Erythroblast (primary cell): ENCODE measurements around the gene CLRN3.

Experiments used
- GATA1 ChIP-seq: IDR thresholded peaks from 2 replicates; pipeline ENCODE4 v1.6.1; 2011; ENCODE audit warnings: low read depth, mild to moderate bottlenecking, control low read depth, low read length, moderate library complexity
- POLR2A ChIP-seq: IDR thresholded peaks from 2 replicates; pipeline ENCODE4 v1.6.1; 2011; ENCODE audit warnings: mild to moderate bottlenecking, low read length

GRCh38 chr10:127911867-127912257 is 19.1 kb upstream of the CLRN3 start:
- no peak for TF ChIP-seq POLR2A
- TF ChIP-seq GATA1: no peak
